ENCODE data around the gene CHCHD4.
"Not testable (repeated sequence)": the region's sequence is repeated elsewhere in the genome, so short reads cannot be mapped to it uniquely, and the experiment has no call there.

The CHCHD4 gene

DNA sequence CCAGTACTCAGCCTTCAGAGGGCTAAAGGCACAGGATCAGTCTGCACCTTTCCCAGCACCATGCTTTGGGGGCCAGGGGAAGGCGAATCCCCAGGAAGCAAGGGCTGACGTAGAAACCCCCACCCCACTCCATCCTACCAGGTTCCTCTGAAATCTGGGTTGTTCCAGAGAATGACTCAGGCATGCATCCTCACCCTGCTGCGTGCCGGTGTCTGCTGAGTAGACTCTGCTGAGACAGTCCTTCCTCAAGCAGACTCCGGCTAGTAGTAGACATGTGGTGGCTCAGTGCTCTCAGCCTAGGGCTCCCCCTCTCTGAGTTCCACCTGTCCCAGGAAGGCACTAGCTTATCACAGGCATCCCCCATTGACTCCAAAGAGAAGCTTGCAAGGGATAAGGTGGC is 9.2 kb upstream of the CHCHD4 start:
- no peak for DNase-seq

DNA sequence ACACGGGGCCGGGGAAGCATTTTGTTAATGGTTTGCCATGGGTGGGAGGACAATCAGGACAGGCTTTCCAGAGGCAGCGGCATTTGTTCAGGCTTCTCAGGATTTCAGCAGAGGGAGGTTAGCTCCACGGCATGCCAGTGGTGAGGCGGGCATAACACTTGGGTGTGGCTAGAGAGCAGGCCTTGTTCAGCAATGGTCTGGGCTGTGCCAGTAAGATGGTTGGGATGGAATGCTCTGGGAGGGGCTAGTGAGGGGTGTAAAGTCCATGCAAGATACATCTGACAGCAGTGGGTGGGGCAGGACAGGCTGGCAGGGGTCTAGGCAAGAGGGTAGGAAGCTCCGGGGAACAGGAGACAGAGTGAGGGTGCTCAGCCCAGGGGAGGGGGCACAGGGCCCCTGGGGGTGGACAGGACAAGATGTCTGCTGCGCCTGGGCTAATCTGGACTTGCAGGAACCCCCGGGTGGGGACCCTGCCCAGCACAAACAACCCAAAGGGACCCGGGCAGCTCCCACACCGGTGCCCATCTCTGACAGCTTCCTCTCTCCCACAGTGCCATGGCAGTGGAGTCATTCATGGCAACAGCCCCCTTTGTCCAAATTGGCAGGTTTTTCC is 8.6 kb upstream of the CHCHD4 start:
- DNase-seq = no peak

DNA sequence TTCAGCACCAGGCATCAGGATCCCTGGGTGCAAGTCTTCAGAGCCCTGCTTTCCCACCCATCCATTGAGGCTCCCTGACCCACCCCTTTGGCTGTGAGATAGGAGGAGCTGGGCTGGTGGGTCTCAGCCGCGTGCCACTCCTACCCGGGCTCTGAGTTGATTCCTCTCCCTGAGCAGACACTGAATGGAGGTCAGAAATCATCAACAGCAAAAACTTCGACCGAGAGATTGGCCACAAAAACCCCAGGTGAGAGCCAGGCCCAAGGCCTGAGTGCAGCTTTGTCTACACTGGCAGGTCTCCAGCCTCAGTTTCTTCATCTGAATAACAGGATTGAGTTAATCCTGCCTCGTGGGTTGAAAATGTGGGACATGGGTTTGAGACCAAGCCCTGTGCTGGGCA is 8.0 kb upstream of the CHCHD4 start:
- DNase-seq = no peak

DNA sequence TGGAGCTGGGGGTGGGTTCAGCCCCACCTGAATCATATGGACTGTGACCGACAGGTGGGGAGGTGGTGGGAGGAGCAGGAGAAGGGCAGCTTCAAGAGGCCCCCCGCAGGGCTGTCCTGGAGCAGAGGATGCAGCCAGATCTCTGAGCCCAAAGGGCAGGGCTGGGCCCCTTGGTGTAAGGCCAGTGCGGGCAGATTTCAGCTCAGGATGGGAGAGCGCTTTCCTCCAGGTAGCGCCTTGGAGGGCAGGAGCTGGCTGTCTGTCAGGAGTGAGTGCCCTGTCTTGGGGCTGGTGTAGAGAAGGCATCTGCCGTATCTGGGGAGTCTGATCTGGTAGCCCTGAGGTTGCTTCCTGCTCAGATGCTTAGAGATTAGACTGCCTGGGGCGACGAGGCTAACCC is 7.5 kb upstream of the CHCHD4 start:
- no peak for DNase-seq

DNA sequence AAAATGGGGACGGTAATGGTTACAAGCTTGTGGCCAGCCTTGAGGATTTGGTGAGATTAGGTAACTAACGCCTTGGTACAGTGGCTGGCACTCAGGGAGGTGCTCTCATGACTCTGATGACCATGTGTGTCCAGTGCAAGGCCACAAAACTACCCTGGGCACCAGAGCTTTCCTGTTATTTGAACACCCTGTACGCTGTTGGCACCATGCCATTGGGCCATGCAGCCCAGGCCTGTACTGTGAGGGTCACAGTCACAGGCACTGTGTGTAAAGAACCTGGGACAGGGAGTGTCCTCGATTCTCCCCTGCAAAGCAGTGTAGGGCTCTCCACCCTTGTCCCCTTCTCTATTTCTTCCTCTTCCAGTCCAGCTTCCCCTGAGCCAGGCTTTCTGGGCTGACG is 6.5 kb upstream of the CHCHD4 start:
- no peak for DNase-seq

DNA sequence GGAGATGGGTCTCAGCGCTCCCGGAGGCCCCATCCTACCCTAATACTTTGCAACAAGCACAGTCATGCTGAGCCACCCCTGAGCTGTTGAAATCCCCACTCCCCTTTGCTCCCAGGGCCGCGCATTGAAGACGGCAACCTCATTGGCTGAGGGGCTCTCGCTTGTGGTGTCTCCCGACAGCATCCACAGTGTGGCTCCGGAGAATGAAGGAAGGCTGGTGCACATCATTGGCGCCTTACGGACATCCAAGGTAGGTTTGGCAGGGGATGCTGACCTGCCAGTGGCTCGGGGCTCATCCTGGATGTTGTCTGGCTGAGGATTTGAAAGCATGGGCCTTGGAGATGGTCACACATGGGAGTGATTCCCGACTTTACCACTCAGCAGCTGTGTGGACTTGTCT is 6.0 kb upstream of the CHCHD4 start:
- DNase-seq = no peak

DNA sequence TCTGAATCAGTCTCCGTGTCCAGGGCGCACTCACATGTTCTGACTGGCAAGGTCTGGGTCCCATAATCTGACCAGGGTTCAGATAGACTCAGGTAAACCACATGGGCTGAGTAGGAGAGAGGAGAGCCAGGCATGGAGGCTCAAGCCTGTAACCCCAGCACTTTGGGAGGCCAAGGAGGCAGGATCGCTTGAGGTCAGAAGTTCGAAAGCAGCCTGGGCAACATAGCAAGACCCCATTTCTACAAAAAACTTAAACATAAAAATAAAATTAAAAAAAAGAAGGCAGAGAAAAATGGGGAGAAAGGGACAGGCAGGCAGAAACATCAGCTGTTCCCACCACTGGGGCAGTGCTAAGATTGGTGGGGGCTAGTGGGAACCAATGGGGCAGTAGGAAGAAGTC is 5.6 kb upstream of the CHCHD4 start:
- DNase-seq = no peak

DNA sequence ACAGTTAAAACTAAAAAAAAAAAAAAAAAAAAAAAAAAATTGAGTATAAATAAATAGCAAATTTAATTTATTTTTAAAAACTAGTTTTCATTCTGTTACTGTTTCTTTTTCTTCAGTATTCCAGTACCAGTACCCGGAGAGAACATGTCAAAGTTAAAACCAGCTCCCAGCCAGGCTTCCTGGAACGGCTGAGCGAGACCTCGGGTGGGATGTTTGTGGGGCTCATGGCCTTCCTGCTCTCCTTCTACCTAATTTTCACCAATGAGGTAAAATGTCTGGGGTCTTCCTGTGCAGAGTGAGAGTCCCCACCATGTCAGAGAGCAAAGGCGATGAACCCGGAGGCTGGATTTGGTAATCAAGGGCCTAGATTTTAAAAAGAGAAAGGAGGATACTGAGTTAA is 4.6 kb upstream of the CHCHD4 start:
- DNase-seq = no peak

DNA sequence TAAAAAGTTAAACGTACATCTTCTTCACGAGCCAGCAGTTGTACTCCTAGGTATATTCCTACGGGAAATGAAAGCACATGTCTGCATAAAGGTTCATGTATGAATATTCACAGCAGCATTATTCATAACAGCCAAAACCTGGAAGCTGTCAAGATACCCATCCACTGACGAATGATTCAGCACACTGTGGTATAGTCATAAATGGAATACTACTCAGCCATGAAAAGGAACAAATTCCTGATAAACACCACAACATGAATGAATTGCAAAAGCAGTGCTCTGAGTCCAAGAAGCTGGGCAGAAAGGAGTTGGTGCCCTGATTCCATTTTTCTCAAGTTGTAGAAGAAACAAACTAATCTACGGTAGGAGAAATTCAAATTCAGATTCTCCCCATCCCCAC is 4.1 kb upstream of the CHCHD4 start:
- no peak for DNase-seq

DNA sequence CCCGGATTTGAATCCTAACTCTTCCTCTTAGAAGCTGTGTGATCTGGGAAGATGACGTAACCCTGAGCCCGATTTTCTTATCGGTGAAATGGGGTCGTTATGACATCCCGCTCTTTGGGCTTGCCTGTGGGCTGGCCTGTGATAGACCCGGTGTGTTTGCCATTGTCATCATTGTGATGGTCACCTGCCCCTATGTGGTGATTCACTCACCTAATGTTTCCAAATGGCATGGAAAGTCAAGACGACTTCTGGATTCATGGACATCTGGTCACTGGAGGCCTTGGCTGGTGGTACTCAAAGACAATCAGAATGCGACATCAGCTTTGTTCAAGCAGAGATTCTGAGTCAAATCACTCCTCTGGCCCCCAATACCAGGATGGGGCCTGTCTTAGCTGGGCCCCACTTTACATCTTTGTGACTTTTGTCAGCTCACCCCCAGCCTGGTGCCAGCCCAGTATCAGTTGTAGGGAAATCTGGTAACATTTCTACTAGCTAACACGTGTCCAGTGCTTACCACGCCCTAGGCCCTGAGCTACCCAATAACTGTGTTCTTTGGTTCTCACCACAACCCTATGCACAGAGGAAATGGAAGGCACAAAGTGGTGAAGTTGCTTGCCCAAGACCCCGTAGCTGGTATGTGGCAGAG is 3.0 kb upstream of the CHCHD4 start:
- DNase-seq = no peak

DNA sequence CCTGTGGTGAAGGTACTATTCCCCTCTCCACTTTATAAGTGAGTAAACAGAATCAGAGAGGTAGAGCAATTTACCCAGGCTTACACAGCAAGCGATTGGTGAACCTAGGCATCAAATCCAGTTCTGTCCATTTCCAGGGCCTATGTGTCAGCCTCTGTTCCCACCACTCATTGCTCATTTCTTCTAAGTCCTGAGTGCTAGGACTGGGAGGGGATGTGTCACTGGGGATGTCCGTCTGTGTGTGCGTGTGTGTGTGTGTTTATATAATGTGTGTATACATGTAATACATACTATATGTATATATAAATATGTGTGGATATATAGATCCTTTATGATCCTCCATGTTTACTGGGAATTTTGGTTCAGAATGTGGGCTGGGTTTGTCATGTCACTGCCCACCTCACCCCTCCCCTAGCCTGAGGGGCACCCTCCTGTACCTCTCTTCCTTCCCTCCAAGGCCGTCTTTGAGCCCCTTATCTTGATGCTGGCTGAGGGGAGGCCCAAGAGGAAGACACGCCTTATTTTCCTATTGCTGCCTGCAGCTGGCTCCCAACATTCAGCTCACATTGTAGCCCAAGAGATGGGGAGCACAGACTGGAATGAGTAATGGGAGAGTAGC is 2.3 kb upstream of the CHCHD4 start:
- no peak for DNase-seq

DNA sequence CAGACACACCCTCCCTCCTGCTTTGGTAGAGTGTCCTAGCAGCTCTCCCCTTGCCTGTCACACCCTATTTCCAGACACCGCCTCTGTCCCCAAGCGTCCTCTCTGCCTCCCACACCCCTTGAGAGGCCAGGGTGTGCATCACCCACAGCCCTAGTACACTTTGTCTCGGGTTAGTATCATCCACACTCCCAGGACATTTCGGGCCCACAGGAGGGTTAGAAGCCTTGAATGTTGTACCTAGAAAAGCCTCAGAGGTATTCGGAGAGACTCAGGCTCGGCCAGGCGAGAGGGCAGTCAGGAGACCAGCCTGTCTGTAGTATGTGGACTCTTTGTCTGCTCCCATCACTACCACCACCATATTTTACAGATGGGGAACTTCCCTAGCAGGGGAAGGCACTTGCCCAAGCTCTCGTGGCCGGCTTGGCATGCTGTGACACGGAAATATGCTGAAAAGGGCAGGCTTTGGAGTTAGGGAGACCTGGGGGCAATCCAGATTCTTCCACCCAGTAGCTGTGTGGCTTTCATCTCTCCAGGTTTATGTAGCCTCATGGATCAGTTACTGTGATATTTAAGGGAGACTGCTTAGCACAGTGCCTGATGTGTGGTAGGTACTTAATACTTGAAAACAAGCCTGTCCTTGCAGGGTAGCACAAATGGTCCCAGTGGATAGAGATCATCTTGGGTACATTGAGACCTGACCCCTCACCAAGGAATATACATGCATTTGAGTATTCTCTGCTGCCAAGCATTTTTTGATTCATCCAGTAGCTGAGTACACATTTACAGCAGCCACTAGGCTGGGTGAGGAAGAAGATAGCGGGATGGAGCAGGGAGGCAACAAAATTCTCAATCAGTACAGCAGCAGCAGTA is 1.6 kb upstream of the CHCHD4 start:
- DNase-seq = no peak

DNA sequence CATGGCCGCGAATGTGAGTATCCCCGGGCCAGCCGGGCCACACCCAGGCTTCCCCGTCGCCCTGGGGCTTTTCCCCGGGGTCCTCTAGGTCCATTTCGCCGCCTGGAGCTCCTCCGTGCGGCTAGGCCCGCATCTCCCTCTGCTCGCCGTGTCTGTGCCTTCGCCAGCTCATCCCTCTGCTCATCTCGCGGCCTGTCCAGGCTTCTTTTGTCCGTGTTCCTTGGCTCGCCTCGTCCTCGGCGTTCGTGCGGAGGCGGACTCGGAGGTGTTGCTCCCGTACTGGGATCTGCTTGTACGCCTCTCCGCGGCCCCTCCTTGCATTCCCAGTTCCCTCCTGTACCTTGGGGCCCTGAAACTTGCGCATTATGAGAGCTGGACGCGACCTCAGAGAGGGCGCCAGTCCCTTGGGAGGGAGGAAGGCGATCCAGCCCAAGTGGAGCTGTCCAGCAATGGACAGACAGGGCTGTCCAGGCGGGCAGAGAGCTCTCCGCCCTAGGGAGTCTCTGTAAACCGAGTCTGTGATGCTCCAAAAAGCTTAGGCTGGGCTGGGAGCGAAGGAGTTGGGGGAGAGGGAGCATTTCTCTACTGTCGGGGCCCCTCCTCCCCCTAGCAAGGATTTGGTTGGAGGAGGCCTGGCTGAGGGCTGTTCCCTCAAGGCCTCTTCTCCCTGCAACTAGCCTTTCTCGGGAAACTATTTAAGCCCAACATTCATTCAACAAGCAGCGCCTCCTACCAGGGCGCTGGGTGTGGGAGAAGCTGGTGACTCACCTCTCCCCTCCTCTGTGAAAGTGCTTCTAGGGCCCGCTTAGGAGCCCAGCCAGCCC is 735 bp upstream of the CHCHD4 start:
- peak; percentile 55 for DNase-seq

DNA sequence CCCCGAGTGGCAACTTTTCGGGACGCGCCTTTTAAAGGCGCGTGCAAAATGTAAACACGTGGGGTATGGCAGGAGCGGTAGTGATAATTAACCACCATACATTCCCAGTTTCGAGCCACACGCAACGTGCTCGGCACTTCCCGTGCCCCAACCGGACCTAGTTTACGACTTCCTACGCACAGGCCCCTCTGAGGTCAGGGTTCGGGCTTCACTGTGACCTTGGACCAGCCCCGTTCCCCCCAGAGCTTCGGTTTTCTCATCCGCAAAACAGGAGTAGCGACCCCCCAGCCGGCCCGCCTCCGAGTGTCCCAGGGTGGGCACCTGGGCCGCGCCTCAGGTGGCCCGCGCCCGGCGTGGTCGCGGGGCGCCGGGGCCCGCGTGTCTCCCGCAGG is 451 bp downstream of the CHCHD4 start:
- DNase-seq = peak; percentile 64

DNA sequence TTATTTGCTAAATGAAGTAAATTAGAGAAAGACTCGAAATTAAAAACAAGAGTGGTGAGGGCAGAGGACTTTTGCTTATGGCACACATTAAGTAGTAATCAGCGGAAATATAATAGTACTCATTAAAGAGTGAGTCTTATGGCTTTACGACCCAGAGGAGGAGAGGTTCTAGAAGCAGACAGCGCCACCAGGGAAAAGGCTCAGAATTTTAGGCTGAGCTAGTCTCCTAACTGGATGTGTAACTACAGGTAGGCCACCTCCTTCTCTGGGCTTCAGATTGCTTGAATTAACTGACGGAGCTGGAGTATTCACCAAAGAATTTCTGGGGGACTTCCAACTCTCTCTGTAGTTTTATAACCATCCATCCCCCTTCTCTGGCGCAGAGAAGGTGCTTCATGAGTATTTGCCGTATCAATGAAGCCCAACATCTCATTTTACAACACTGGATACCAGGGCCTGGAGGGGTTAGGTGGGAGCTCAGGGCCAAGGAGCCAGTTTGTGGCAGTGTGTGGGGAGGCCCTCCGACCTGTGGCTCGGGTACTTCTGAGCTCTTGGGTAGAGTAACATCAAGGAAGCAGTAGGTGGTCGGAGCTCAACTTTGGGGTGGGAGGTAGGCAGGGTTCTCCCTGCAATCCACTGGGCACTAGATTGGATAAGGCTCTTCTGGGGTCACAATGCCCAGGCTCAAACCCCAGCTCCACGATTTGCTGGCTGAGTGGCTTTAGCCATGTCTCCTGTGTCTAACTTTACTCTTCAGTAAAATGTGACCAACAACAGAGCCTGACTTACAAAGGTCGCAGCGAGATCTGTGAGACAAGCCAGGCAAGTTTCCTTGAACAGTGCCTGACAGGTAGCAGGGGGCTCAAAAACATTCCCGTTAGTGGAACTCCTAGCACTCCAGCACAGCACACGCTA is 1.1 kb downstream of the CHCHD4 start:
- DNase-seq = no peak

DNA sequence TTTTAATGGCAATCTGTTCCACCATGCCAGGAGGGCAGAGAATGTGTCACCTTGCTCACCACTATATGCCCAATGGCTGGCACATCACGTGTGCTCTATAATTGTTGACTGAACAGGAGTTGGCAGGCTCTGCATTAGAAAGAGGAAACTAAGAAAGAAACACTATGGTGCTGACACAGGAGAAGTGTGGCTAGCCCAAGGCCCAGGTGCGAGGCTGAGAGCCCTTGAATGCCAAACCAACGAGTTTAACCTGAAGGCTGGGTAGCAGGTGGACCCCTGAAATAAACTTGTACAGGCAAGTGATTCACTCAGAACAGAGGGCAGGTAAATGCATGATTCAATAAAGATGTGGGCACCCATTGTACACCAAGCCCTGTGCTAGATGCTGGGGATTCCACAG is 2.4 kb downstream of the CHCHD4 start:
- no peak for DNase-seq

DNA sequence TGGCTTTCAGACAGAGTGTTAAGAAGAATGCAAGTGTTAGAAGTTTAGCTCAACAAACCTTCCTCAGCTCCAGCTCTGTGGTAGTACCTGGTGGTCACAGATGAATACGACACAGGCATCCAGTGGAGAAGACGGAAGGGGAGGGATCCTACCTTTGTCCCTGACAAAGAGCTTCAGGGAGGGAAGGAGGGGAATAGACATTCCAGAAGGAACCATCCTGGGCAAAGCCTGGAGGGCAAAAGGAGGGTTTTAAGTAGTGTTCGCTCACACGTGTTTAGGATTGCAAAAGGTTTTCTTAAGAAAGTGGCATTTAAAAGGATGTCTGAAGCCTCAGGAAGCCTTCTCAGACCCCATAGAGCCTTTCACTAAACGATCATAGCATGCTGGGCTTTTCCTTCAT is 2.8 kb downstream of the CHCHD4 start:
- DNase-seq = no peak

DNA sequence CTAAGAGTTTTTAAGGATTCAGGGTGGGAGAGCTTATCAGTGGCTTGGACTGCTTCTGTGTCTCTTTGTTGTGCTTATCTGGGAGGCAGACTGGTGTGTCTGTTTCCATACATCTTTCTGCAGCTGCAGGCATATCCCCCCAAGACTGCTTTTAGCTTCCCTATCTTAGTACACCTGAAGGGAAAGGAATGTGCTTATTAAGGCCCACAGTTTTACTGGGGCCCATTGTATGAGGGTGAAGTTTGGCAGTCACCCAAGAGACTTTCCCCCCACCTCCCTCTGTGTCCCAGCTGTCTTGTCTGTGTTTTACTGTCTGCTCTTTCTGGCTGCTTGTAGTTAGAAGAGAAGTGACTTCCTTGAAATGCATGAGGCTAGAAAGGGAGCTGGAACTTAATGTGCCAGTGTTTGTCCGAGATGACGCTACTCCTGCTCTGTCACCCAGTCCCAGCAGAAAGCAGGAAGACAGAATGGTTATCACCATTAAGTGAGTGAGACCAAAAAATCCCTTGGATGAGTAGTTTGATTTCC is 3.7 kb downstream of the CHCHD4 start:
- not testable (repeated sequence) for DNase-seq

DNA sequence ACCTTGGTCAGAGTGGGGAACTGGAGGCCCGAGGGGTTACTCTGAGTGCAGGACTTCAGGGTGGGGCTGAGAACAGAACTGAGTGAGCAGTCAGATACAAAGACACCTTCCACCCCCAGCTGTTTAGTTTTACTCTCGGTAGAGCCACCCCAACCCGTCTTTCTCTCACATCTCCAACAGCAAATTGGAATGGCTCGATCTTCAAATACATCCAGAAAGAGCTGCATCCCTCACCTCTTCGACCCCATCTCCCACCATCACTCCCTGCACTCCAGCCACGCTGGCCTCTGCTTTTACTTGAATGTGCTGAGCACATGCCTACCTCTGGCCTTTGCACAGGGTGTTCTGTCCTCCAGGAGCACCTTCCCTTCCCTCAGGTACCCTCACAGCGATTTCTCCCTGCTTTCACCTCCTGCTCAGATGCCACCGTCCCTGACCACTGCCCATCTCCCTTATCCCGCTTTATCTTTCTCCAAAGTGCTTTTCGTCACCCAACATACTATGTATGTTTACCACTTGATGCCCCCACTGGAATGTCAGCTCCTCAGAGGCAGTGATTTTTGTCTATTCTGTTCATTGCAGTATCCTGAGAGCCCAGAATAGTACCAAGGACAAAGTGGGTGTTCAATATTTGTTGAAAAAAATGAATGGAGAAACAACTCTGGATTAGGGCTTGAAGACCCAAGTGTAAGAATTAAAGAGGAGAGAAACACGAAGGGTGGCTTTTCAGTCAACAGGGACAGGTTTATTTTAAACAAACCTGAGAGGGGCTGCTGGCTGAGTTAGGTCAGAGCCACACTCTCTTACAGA is 4.4 kb downstream of the CHCHD4 start:
- DNase-seq = no peak

DNA sequence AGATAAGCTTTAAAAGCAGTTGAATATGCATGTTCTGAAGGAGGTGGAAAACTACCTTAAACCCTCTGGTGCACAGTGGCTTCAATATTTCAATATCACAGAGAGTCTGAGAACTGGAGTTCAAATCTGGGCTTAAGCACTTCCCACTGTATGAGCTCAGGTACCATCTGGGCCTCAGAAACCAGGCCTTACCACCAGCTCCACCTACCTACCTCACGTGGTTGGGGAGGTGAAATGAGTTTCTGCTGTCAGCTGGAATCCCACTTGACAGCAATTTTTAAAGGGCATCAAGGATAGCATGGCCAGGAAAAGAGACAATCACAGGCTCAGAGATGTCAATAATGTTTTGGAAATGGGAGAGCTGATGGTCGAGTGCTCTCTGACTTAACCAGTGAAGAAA is 5.0 kb downstream of the CHCHD4 start:
- DNase-seq = no peak
